Panc1 (cell line): ENCODE measurements around the gene GNB1. TPM values are rescaled to one million over a fixed set of nuclear protein-coding genes. Genes with fewer than 3 reads are reported as not detected.

ENCODE experiments used
- ATAC-seq: fragments of 200-7000 bp; cut with Tn5 transposase; 2 replicates; pipeline ENCODE4 v1.9.1; 2020; ENCODE audit warnings: mild to moderate bottlenecking, moderate library complexity
- BruUV-seq: library from RNA; stranded (reverse); fragments of 400-500 nt; replicated peaks from 2 replicates; lab custom pipeline; 2021; lab: Mats Ljungman, UMichigan
- CTCF ChIA-PET: fragments of 300-600 bp; sonication (Branson Sonifier 250); formaldehyde crosslinking; loops from one replicate; lab custom pipeline; 2022; ENCODE audit warnings: antibody characterized with exemption; lab: Charles Lee
- POLR2A ChIA-PET: fragments of 300-600 bp; sonication (Branson Sonifier 250); formaldehyde crosslinking; loops from one replicate; lab custom pipeline; 2022; ENCODE audit warnings: antibody characterized with exemption; lab: Charles Lee
- DNase-seq: peaks from one replicate; pipeline ENCODE4 v3.0.0-alpha.2; 2010; ENCODE audit warnings: low read depth, low spot score
- H3K27ac ChIP-seq: 2 replicates; pipeline ENCODE4 v1.5.1; 2011; ENCODE audit warnings: mild to moderate bottlenecking, low read length, inconsistent platforms
- H3K27me3 ChIP-seq: fragments of 200-500 bp; sonication (Bioruptor generic); 2 replicates; pipeline ENCODE4 v1.6.0; 2014; ENCODE audit warnings: low read length, inconsistent platforms; ENCODE audit not compliant: control insufficient read depth, insufficient read depth
- H3K36me3 ChIP-seq: fragments of 200-500 bp; sonication (Bioruptor generic); 2 replicates; pipeline ENCODE4 v1.5.1; 2014; ENCODE audit warnings: inconsistent platforms, mild to moderate bottlenecking, low read length, moderate library complexity; ENCODE audit not compliant: control insufficient read depth, insufficient read depth
- H3K4me1 ChIP-seq: 2 replicates; pipeline ENCODE4 v1.5.1; 2011; ENCODE audit warnings: inconsistent platforms, mild to moderate bottlenecking, low read length, moderate library complexity; ENCODE audit not compliant: control insufficient read depth, insufficient read depth
- H3K4me3 ChIP-seq, 2 experiments: 2 replicates each; pipeline ENCODE4 v1.5.1; 2011 to 2012; ENCODE audit warnings: low read depth in 2 of 2, low read length in 2 of 2, mild to moderate bottlenecking in 2 of 2, inconsistent platforms in 1 of 2, moderate library complexity in 1 of 2
- H3K9me3 ChIP-seq: fragments of 200-500 bp; sonication (Bioruptor generic); 2 replicates; pipeline ENCODE4 v1.5.1; 2014; ENCODE audit warnings: low read depth, mild to moderate bottlenecking, inconsistent platforms, low read length, moderate library complexity; ENCODE audit not compliant: control insufficient read depth, insufficient read depth
- POLR2AphosphoS5 ChIP-seq: IDR thresholded peaks from 2 replicates; pipeline ENCODE4 v1.6.1; 2012; ENCODE audit warnings: mild to moderate bottlenecking, low read depth, low read length, moderate library complexity
- REST ChIP-seq, 2 experiments: IDR thresholded peaks; 2 replicates each; pipeline ENCODE4 v1.6.1; 2011 to 2012; ENCODE audit warnings: low read depth in 2 of 2, control low read depth in 1 of 2, low read length in 1 of 2, mild to moderate bottlenecking in 1 of 2, moderate library complexity in 1 of 2; ENCODE audit not compliant: insufficient read depth in 1 of 2
- SIN3A ChIP-seq: IDR thresholded peaks from 2 replicates; pipeline ENCODE4 v1.6.1; 2012; ENCODE audit warnings: low read depth, mild to moderate bottlenecking, low read length, moderate library complexity, borderline replicate concordance; ENCODE audit not compliant: insufficient read depth
- TCF7L2 ChIP-seq: IDR thresholded peaks from 2 replicates; pipeline ENCODE4 v1.6.1; 2011; ENCODE audit warnings: mild to moderate bottlenecking, low read depth, low read length, inconsistent platforms
- in situ Hi-C: cut with HindIII; loops from 2 replicates; pipeline ENCODE4 v1.10.0; 2016; ENCODE audit warnings: low sequenced_read_pairs, low pct_unique_long_range_greater_than_20kb
- intact Hi-C: fragments of 100-400 bp; cut with micrococcal nuclease; formaldehyde crosslinking; loops from one replicate; pipeline ENCODE4 v1.10.0; 2022; ENCODE audit not compliant: unreplicated experiment
- total RNA-seq: library from RNA; stranded (reverse); gene quantifications from one replicate; pipeline ENCODE4 v1.2.1, GENCODE V29; 2021; ENCODE audit not compliant: unreplicated experiment
- TF ChIP-seq, protein P1 (sequence below): fragments of 450-650 bp; IDR thresholded peaks from 2 replicates; pipeline ENCODE4 v1.5.1; 2017; ENCODE audit warnings: mild to moderate bottlenecking

GNB1 gene
- total RNA-seq, 1 experiment from 2014 or later: 499 TPM

DNA sequence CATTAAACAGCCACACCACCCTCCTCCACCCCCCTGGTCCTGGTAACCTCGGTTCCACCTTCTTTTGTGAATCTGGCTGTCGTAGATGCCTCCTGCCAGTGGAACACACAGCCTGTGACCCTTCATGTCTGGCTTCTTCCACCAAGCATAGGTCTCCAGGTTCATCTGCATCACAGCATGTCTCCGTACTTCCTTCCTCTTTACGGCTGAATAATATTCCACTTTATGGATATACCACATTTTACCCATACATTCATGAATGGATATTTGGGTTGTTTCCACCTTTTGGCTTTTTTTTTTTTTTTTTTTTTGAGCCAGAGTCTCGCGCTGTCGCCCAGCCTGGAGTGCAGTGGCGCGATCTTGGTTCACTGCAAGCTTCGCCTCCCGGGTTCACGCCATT is 12.3 kb upstream of the GNB1 start:
- Histone ChIP-seq H3K9me3 (no peaks in the 10 kb centered on the region), H3K4me1 (peaks cover 16% of the 10 kb centered on the region), H3K4me3 (no peak overlapping the region), H3K36me3 (no peaks in the 10 kb centered on the region), H3K27ac (no peak overlapping the region), H3K27me3 (no peaks in the 10 kb centered on the region)
- TF ChIP-seq REST (IDR thresholded peaks at IDR 0.05; ENCODE audit: insufficient read depth in 1 of 2, low read depth in 2 of 2, low read length in 1 of 2): no peak
- TF ChIP-seq, protein P1, sequence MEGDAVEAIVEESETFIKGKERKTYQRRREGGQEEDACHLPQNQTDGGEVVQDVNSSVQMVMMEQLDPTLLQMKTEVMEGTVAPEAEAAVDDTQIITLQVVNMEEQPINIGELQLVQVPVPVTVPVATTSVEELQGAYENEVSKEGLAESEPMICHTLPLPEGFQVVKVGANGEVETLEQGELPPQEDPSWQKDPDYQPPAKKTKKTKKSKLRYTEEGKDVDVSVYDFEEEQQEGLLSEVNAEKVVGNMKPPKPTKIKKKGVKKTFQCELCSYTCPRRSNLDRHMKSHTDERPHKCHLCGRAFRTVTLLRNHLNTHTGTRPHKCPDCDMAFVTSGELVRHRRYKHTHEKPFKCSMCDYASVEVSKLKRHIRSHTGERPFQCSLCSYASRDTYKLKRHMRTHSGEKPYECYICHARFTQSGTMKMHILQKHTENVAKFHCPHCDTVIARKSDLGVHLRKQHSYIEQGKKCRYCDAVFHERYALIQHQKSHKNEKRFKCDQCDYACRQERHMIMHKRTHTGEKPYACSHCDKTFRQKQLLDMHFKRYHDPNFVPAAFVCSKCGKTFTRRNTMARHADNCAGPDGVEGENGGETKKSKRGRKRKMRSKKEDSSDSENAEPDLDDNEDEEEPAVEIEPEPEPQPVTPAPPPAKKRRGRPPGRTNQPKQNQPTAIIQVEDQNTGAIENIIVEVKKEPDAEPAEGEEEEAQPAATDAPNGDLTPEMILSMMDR: no peak
- intact Hi-C loops (no loop called here), in situ Hi-C loops (no loop called here)
- no TSS peak for BruUV-seq
- CTCF ChIA-PET: no interaction called here
- POLR2A ChIA-PET: no interaction called here
- ATAC-seq (no peak), DNase-seq (no peak)

GRCh38 chr1:1901641-1902294 is 10.9 kb upstream of the GNB1 start:
- 0 out of 2 replicates have a peak, but pooled peaks have one; percentile 10 for ATAC-seq

More at GRCh38 chr1:1901641-1902294, 10.9 kb upstream of the GNB1 start:
- intact Hi-C loops (no loop called here), in situ Hi-C loops (no loop called here)
- H3K27me3 ChIP-seq: no peaks in the 10 kb centered on the region
- H3K9me3 ChIP-seq: no peaks in the 10 kb centered on the region
- CTCF ChIA-PET: interaction anchor here (0.5 kb wide), 1 partner anchor 191 kb away, joined by 7 read pairs; no protein-coding TSS in a partner anchor
- BruUV-seq: no TSS peak
- H3K4me1 ChIP-seq: peaks cover 9% of the 10 kb centered on the region
- H3K27ac ChIP-seq: no peak overlapping the region
- H3K4me3 ChIP-seq: no peak overlapping the region
- POLR2A ChIA-PET: interaction anchor here (0.9 kb wide), 1 partner anchor 16 kb away, joined by 5 read pairs; no protein-coding TSS in a partner anchor
- H3K36me3 ChIP-seq: no peaks in the 10 kb centered on the region
- TF ChIP-seq SIN3A: no peak
- TF ChIP-seq POLR2AphosphoS5: no peak
- no peak for TF ChIP-seq REST (IDR thresholded peaks at IDR 0.05; ENCODE audit: insufficient read depth in 1 of 2, low read depth in 2 of 2, low read length in 1 of 2)
- no peak for TF ChIP-seq TCF7L2
- TF ChIP-seq, protein P1: no peak
- no peak for DNase-seq
